AG04449 (cell line): Measurements from ENCODE around the gene CD79B.
A peak's percentile ranks its signal among the peaks of the same experiment; 100 is the strongest.
"Not testable (repeated sequence)": the region's sequence is repeated elsewhere in the genome, so short reads cannot be mapped to it uniquely, and the experiment has no call there.

Experiments
- CTCF ChIA-PET: fragments of 350-600 bp; formaldehyde crosslinking; extraction: SDS; loops from one replicate; lab custom pipeline; 2021; ENCODE audit warnings: antibody characterized with exemption; lab: Yijun Ruan, JAX
- POLR2A ChIA-PET: fragments of 400-600, 350-600 bp; formaldehyde crosslinking; extraction: SDS; loops from one replicate; lab custom pipeline; 2020; ENCODE audit warnings: antibody characterized with exemption, inconsistent platforms; lab: Yijun Ruan, JAX
- DNase-seq: peaks from one replicate; pipeline ENCODE4 v3.0.0-alpha.2; 2010; ENCODE audit warnings: low read depth, low spot score
- H3K4me3 ChIP-seq: 2 replicates; pipeline ENCODE4 v1.5.1; 2011; ENCODE audit warnings: low read depth, mild to moderate bottlenecking, control low read depth, low read length
- CTCF ChIP-seq: IDR thresholded peaks from one replicate; pipeline ENCODE4 v1.5.1; 2011; ENCODE audit warnings: mild to moderate bottlenecking, moderate library complexity, low read length, control low read depth, inconsistent platforms; ENCODE audit not compliant: insufficient read depth; ENCODE audit errors: missing control alignments

Gene CD79B

GRCh38 chr17:63892316-63893037 lies 39.7 kb downstream of the CD79B start:
- DNase-seq, POLR2A ChIA-PET, H3K4me3 ChIP-seq: not testable (repeated sequence)
- CTCF ChIA-PET, result interaction anchor here (1.8 to 6.6 kb wide), 3 partner anchors 10 to 19 kb away, joined by 4 to 63 read pairs (median 22); partner anchors contain the start of genes CSHL1 and GH2

GRCh38 chr17:63889026-63889848 lies 42.9 kb downstream of the CD79B start:
- ChIA-PET POLR2A (interaction anchor here (0.6 kb wide), 1 partner anchor 243 kb away, joined by 3 read pairs; no protein-coding TSS in a partner anchor), CTCF (interaction anchor here (0.7 to 6.6 kb wide), 23 partner anchors 7 to 244 kb away, joined by 3 to 63 read pairs (median 4); partner anchors contain the start of genes GH2, ICAM2 and PRR29)
- not testable (repeated sequence) for DNase-seq, H3K4me3 ChIP-seq
- TF ChIP-seq CTCF, result peak; percentile 48

GRCh38 chr17:63885119-63885518 lies 47.0 kb downstream of the CD79B start:
- POLR2A ChIA-PET, DNase-seq, H3K4me3 ChIP-seq: not testable (repeated sequence)
- CTCF ChIA-PET, result interaction anchor here (1.0 kb wide), 1 partner anchor 139 kb away, joined by 3 read pairs; no protein-coding TSS in a partner anchor

GRCh38 chr17:63882626-63883126 lies 49.5 kb downstream of the CD79B start:
- POLR2A ChIA-PET, H3K4me3 ChIP-seq, DNase-seq: not testable (repeated sequence)
- CTCF ChIA-PET, result interaction anchor here (0.6 to 4.1 kb wide), 9 partner anchors 8 to 34 kb away, joined by 3 to 22 read pairs (median 6); partner anchors contain the start of gene CSHL1

- peak; percentile 58 for TF ChIP-seq CTCF
- CTCF ChIA-PET, result interaction anchor here (0.6 to 4.1 kb wide), 10 partner anchors 10 to 400 kb away, joined by 3 to 22 read pairs (median 8); partner anchors contain the start of gene CSHL1
- DNase-seq, result no peak
- POLR2A ChIA-PET, result no interaction called here
- no peak within 1 kb of the TSS for H3K4me3 ChIP-seq
Measured at GRCh38 chr17:63881935-63882601, 50.1 kb downstream of the CD79B start, which contains the start of gene GH2. Gene GH2, minus strand, starts transcription at chr17:63881944. Its CDS starts 143 bp downstream, at chr17:63881801.

- POLR2A ChIA-PET, DNase-seq, H3K4me3 ChIP-seq: not testable (repeated sequence)
- CTCF ChIA-PET, result interaction anchor here (0.9 to 4.1 kb wide), 7 partner anchors 10 to 401 kb away, joined by 4 to 22 read pairs (median 12); no protein-coding TSS in a partner anchor
Measured at GRCh38 chr17:63881337-63881736, 50.8 kb downstream of the CD79B start.

- CTCF ChIA-PET, result interaction anchor here (0.9 to 4.1 kb wide), 6 partner anchors 11 to 401 kb away, joined by 4 to 22 read pairs (median 13); no protein-coding TSS in a partner anchor
- no peak overlapping the region for H3K4me3 ChIP-seq
- POLR2A ChIA-PET, result no interaction called here
- no peak for TF ChIP-seq CTCF
- DNase-seq, result no peak
Measured at GRCh38 chr17:63880706-63881105, 51.4 kb downstream of the CD79B start.
